Measurements from ENCODE around the gene MGLL. TPM values are rescaled to one million over a fixed set of nuclear protein-coding genes. Genes with fewer than 3 reads are reported as not detected.
A peak's percentile ranks its signal among the peaks of the same experiment; 100 is the strongest.

Gene MGLL
- total and polyA plus RNA-seq, 12 donors = 1.9 to 48.1 (median 33.3) TPM

- 84 to 94% (median 89%) methylated on average over 10 of the region's 10 CpGs for WGBS, 4 donors
- Histone ChIP-seq H3K36me3 (replicated peaks in 1 of 2) (no peaks in the 10 kb centered on the region), H3K27ac (no peak overlapping the region), H3K4me1 (replicated peaks in 1 of 2) (no peaks in the 10 kb centered on the region), H3K9me3 (replicated peaks in 1 of 3) (no peaks in the 10 kb centered on the region), H3K4me3 (no peak overlapping the region), H3K27me3 (no peaks in the 10 kb centered on the region)
- TF ChIP-seq POLR2A (IDR thresholded peaks at IDR 0.05) = no peak
- TF ChIP-seq, protein P1, sequence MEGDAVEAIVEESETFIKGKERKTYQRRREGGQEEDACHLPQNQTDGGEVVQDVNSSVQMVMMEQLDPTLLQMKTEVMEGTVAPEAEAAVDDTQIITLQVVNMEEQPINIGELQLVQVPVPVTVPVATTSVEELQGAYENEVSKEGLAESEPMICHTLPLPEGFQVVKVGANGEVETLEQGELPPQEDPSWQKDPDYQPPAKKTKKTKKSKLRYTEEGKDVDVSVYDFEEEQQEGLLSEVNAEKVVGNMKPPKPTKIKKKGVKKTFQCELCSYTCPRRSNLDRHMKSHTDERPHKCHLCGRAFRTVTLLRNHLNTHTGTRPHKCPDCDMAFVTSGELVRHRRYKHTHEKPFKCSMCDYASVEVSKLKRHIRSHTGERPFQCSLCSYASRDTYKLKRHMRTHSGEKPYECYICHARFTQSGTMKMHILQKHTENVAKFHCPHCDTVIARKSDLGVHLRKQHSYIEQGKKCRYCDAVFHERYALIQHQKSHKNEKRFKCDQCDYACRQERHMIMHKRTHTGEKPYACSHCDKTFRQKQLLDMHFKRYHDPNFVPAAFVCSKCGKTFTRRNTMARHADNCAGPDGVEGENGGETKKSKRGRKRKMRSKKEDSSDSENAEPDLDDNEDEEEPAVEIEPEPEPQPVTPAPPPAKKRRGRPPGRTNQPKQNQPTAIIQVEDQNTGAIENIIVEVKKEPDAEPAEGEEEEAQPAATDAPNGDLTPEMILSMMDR (IDR thresholded peaks at IDR 0.05) = peak in 1 of 6 experiments; percentile 20
- intact Hi-C loops (cut with DNase I) = no loop called here
- peak in 2 of 7 donors; percentile 19 to 29 for DNase-seq
Observed at GRCh38 chr3:127853681-127854080, 31.4 kb upstream of the MGLL start.

- no peak overlapping the region for H3K27ac ChIP-seq
- WGBS, 4 donors = 76 to 87% (median 86%) methylated on average over 4 to 9 of the region's 9 CpGs
- H3K4me3 ChIP-seq = no peak overlapping the region
- no peaks in the 10 kb centered on the region for H3K27me3 ChIP-seq
- no peaks in the 10 kb centered on the region for H3K36me3 ChIP-seq (replicated peaks in 1 of 2)
- no peaks in the 10 kb centered on the region for H3K4me1 ChIP-seq (replicated peaks in 1 of 2)
- no peak for TF ChIP-seq POLR2A (IDR thresholded peaks at IDR 0.05)
- TF ChIP-seq, protein P1 (IDR thresholded peaks at IDR 0.05) = no peak
- no peaks in the 10 kb centered on the region for H3K9me3 ChIP-seq (replicated peaks in 1 of 3)
- no peak for DNase-seq
- intact Hi-C loops (cut with DNase I) = no loop called here
Observed at GRCh38 chr3:127851899-127852298, 29.6 kb upstream of the MGLL start.

DNA sequence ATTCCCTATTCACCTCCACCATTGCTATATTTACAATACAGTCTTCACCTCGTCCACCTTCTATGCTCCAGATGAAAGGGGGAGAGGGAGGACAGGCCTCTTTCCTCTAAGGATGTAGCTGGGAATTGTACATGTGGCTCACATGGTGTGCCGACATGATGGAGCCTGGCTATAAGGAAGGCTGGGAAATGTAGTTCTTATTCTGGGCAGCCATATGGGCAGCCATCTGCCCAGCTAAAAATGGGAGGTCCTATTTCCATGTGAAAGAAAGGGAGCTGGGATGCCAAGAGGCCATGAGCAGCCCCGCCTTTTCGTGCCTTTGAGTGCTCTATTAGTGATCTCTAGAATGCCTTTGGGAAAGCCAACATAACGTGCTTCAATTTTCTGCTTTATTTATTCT, 27.1 kb upstream of the MGLL start:
- intact Hi-C loops (cut with DNase I) = no loop called here
- no peak for DNase-seq
- no peaks in the 10 kb centered on the region for H3K36me3 ChIP-seq (replicated peaks in 1 of 2)
- H3K27ac ChIP-seq = no peak overlapping the region
- no peaks in the 10 kb centered on the region for H3K9me3 ChIP-seq (replicated peaks in 1 of 3)
- no peak overlapping the region for H3K4me3 ChIP-seq
- 90 to 93% (median 91%) methylated on average over 5 of the region's 5 CpGs for WGBS, 4 donors
- H3K27me3 ChIP-seq = no peaks in the 10 kb centered on the region
- no peak for TF ChIP-seq POLR2A (IDR thresholded peaks at IDR 0.05)
- TF ChIP-seq, protein P1 (IDR thresholded peaks at IDR 0.05) = no peak
- no peaks in the 10 kb centered on the region for H3K4me1 ChIP-seq (replicated peaks in 1 of 2)

GRCh38 chr3:127848131-127849129, 26.1 kb upstream of the MGLL start:
- no peak overlapping the region for H3K27ac ChIP-seq
- H3K27me3 ChIP-seq = no peaks in the 10 kb centered on the region
- DNase-seq = peak in 3 of 7 donors; percentile 18 to 59 (median 36)
- no peaks in the 10 kb centered on the region for H3K4me1 ChIP-seq (replicated peaks in 1 of 2)
- no peak overlapping the region for H3K4me3 ChIP-seq
- intact Hi-C loops (cut with DNase I) = no loop called here
- H3K9me3 ChIP-seq (replicated peaks in 1 of 3) = no peaks in the 10 kb centered on the region
- TF ChIP-seq, protein P1 (IDR thresholded peaks at IDR 0.05) = peak in 2 of 6 experiments; percentile 21 to 33
- TF ChIP-seq POLR2A (IDR thresholded peaks at IDR 0.05) = no peak
- WGBS, 4 donors = 59 to 67% (median 62%) methylated on average over 9 of the region's 9 CpGs
- no peaks in the 10 kb centered on the region for H3K36me3 ChIP-seq (replicated peaks in 1 of 2)
